H1 (cell line): ENCODE data around the gene UBQLN4. TPM values are rescaled to one million over a fixed set of nuclear protein-coding genes. Genes with fewer than 3 reads are reported as not detected.

Source experiments
- CTCF ChIA-PET: fragments of 300-600 bp; sonication (Branson Sonifier 250); formaldehyde crosslinking; loops from one replicate; lab custom pipeline; 2021; ENCODE audit not compliant: partially characterized antibody; lab: Charles Lee
- POLR2A ChIA-PET: fragments of 300-600 bp; sonication (Branson Sonifier 250); formaldehyde crosslinking; loops from one replicate; lab custom pipeline; 2021; ENCODE audit warnings: inconsistent platforms; ENCODE audit not compliant: partially characterized antibody; lab: Charles Lee
- DNase-seq, 2 experiments: peaks; one replicate each; pipeline versions ENCODE4 v3.0.0 to v3.0.0-alpha.2; 2010 to 2022; ENCODE audit warnings: low spot score in 2 of 2, low read depth in 1 of 2, mixed read lengths in 1 of 2
- FAIRE-seq: peaks from 2 replicates; lab custom pipeline; 2011; peaks lifted over from hg19 to GRCh38; lab: Jason Lieb, UNC
- H2AFZ ChIP-seq: 2 replicates; pipeline ENCODE4 v1.8.1; 2012; ENCODE audit warnings: low read length, inconsistent platforms
- H2AK5ac ChIP-seq: 2 replicates; pipeline ENCODE4 v1.6.1; 2013; ENCODE audit warnings: low read depth, low read length
- H2BK120ac ChIP-seq: replicated peaks from 2 replicates; pipeline ENCODE3; 2013; ENCODE audit warnings: low read depth, low read length, inconsistent platforms
- H2BK12ac ChIP-seq: 2 replicates; pipeline ENCODE4 v1.6.1; 2013; ENCODE audit warnings: low read depth, low read length
- H2BK15ac ChIP-seq: 2 replicates; pipeline ENCODE4 v1.6.1; 2013; ENCODE audit warnings: low read length
- H2BK20ac ChIP-seq: 2 replicates; pipeline ENCODE4 v1.6.1; 2013; ENCODE audit warnings: low read length
- H2BK5ac ChIP-seq: 2 replicates; pipeline ENCODE4 v1.6.1; 2013; ENCODE audit warnings: low read depth, low read length
- H3K14ac ChIP-seq: 2 replicates; pipeline ENCODE4 v1.6.1; 2013; ENCODE audit warnings: inconsistent platforms; ENCODE audit not compliant: insufficient read length
- H3K18ac ChIP-seq: 2 replicates; pipeline ENCODE4 v1.6.1; 2013; ENCODE audit warnings: low read length; ENCODE audit errors: extremely low read depth
- H3K23ac ChIP-seq: 2 replicates; pipeline ENCODE4 v1.6.1; 2013; ENCODE audit warnings: inconsistent platforms; ENCODE audit not compliant: insufficient read length
- H3K23me2 ChIP-seq: 2 replicates; pipeline ENCODE4 v1.6.1; 2013; ENCODE audit warnings: low read depth, low read length
- H3K27ac ChIP-seq: 2 replicates; pipeline ENCODE4 v1.6.1; 2011; ENCODE audit warnings: low read depth, low read length, inconsistent platforms
- H3K27me3 ChIP-seq, 4 experiments: replicated peaks in 1 of 4; 1 replicate in 1 of 4; 2 replicates in 3 of 4; pipeline versions ENCODE4 v1.6.1 to v1.8.1; 2011 to 2013; ENCODE audit warnings: low read length in 3 of 4, mild to moderate bottlenecking in 3 of 4, inconsistent platforms in 2 of 4, mixed read lengths in 2 of 4, moderate library complexity in 1 of 4; ENCODE audit not compliant: control insufficient read depth in 3 of 4, insufficient read depth in 3 of 4; ENCODE audit errors: extremely low read depth in 1 of 4
- H3K36me3 ChIP-seq, 4 experiments: 2 replicates each; pipeline versions ENCODE4 v1.6.1 to v1.8.1; 2011 to 2013; ENCODE audit warnings: mild to moderate bottlenecking in 4 of 4, low read length in 3 of 4, moderate library complexity in 2 of 4, control low read depth in 1 of 4, inconsistent platforms in 1 of 4; ENCODE audit not compliant: insufficient read depth in 4 of 4, control insufficient read depth in 2 of 4
- H3K4ac ChIP-seq: replicated peaks from 2 replicates; pipeline ENCODE3; 2013; ENCODE audit warnings: low read length, low read depth, mixed read lengths, inconsistent platforms; ENCODE audit not compliant: insufficient read length
- H3K4me1 ChIP-seq, 4 experiments: replicated peaks in 1 of 4; 1 replicate in 1 of 4; 2 replicates in 3 of 4; pipeline versions ENCODE4 v1.6.1 to v1.8.1; 2011 to 2013; ENCODE audit warnings: low read length in 3 of 4, inconsistent platforms in 2 of 4, mixed read lengths in 1 of 4; ENCODE audit not compliant: insufficient read depth in 4 of 4, control insufficient read depth in 3 of 4
- H3K4me2 ChIP-seq, 2 experiments: 2 replicates each; pipeline versions ENCODE4 v1.6.1 to v1.8.1; 2011 to 2013; ENCODE audit warnings: low read depth in 2 of 2, low read length in 2 of 2, control low read depth in 1 of 2, inconsistent platforms in 1 of 2, mild to moderate bottlenecking in 1 of 2; ENCODE audit not compliant: insufficient read depth in 1 of 2
- H3K4me3 ChIP-seq, 4 experiments: fragments of 200-600, 300-600 bp in 1 of 4; sonication (generic), shearing (Covaris generic), sonication (Bioruptor Twin) in 1 of 4; 2 replicates each; pipeline versions ENCODE4 v1.5.1 to v1.8.1; 2011 to 2016; ENCODE audit warnings: low read length in 4 of 4, low read depth in 3 of 4, control low read depth in 2 of 4, inconsistent platforms in 2 of 4, mild to moderate bottlenecking in 2 of 4, mixed read lengths in 1 of 4, moderate library complexity in 1 of 4; ENCODE audit not compliant: insufficient read depth in 2 of 4; ENCODE audit errors: extremely low read depth in 1 of 4
- H3K56ac ChIP-seq: replicated peaks from 2 replicates; pipeline ENCODE3; 2013; ENCODE audit warnings: low read depth, mild to moderate bottlenecking, mixed read lengths, low read length, inconsistent platforms; ENCODE audit not compliant: insufficient read length
- H3K79me1 ChIP-seq: 2 replicates; pipeline ENCODE4 v1.6.1; 2013; ENCODE audit warnings: low read depth, low read length, control low read depth
- H3K79me2 ChIP-seq, 2 experiments: 2 replicates each; pipeline versions ENCODE4 v1.6.1 to v1.8.1; 2012 to 2013; ENCODE audit warnings: low read length in 2 of 2, mild to moderate bottlenecking in 2 of 2, inconsistent platforms in 1 of 2; ENCODE audit not compliant: insufficient read depth in 2 of 2, control insufficient read depth in 1 of 2
- H3K9ac ChIP-seq, 4 experiments: replicated peaks in 1 of 4; 1 replicate in 1 of 4; 2 replicates in 3 of 4; pipeline versions ENCODE4 v1.6.1 to v1.8.1; 2011 to 2013; ENCODE audit warnings: low read depth in 3 of 4, low read length in 3 of 4, control low read depth in 2 of 4, mild to moderate bottlenecking in 2 of 4, moderate library complexity in 2 of 4, inconsistent platforms in 1 of 4; ENCODE audit errors: extremely low read depth in 1 of 4
- H3K9me3 ChIP-seq, 2 experiments: 2 replicates each; pipeline versions ENCODE4 v1.6.1 to v1.8.1; 2012 to 2013; ENCODE audit warnings: mild to moderate bottlenecking in 2 of 2, moderate library complexity in 2 of 2, control low read depth in 1 of 2, inconsistent platforms in 1 of 2, low read depth in 1 of 2, low read length in 1 of 2, mixed read lengths in 1 of 2; ENCODE audit not compliant: insufficient read depth in 2 of 2
- H4K20me1 ChIP-seq, 2 experiments: replicated peaks in 1 of 2; 2 replicates each; pipeline versions ENCODE3 to v1.8.1; 2011 to 2013; ENCODE audit warnings: inconsistent platforms in 2 of 2, low read length in 2 of 2, mild to moderate bottlenecking in 1 of 2; ENCODE audit not compliant: insufficient read depth in 2 of 2, control insufficient read depth in 1 of 2
- H4K5ac ChIP-seq: 2 replicates; pipeline ENCODE4 v1.6.1; 2013; ENCODE audit warnings: low read length, low read depth, mixed read lengths, inconsistent platforms; ENCODE audit not compliant: insufficient read length
- H4K8ac ChIP-seq: 2 replicates; pipeline ENCODE4 v1.8.0; 2013; ENCODE audit warnings: mild to moderate bottlenecking, moderate library complexity, low read length, inconsistent platforms; ENCODE audit not compliant: insufficient read depth; ENCODE audit errors: extremely low read depth
- H4K91ac ChIP-seq: replicated peaks from 2 replicates; pipeline ENCODE3; 2013; ENCODE audit warnings: low read length, mixed read lengths, inconsistent platforms; ENCODE audit not compliant: insufficient read length
- E2F6 ChIP-seq: IDR thresholded peaks from 2 replicates; pipeline ENCODE4 v1.6.1; 2012; ENCODE audit warnings: inconsistent platforms
- SP4 ChIP-seq: IDR thresholded peaks from 2 replicates; pipeline ENCODE4 v1.6.1; 2012; ENCODE audit warnings: low read length, inconsistent platforms
- WGBS, 2 experiments: shearing (Covaris generic) in 1 of 2; methylation state at CpG; one replicate each; pipeline versions ENCODE4 v1.1.6 to v1.1.7; 2013 to 2015; ENCODE audit warnings: low lambda C conversion rate in 2 of 2, mixed read lengths in 2 of 2, inconsistent platforms in 1 of 2, low coverage in 1 of 2, missing lambda C conversion rate in 1 of 2; ENCODE audit not compliant: insufficient replicate concordance in 2 of 2, insufficient coverage in 1 of 2, insufficient read length in 1 of 2; ENCODE audit errors: extremely low coverage in 1 of 2, missing lambda C conversion rate in 1 of 2; 5-methylcytosine and 5-hydroxymethylcytosine counted together
- polyA plus RNA-seq, 7 experiments: library from polyadenylated mRNA; depleted of rRNA in 3 of 7; stranded (reverse) in 5 of 7; unstranded in 2 of 7; fragments of >200 nt in 5 of 7; fragments of 200-250 nt in 2 of 7; gene quantifications; 1 replicate in 5 of 7; 2 replicates in 1 of 7; 4 replicates in 1 of 7; pipeline versions ENCODE4 v1.2.1 to v1.2.3, GENCODE V29; 2011 to 2013; ENCODE audit warnings: missing spikeins in 2 of 7, mixed read lengths in 2 of 7
- total RNA-seq: library from RNA; stranded (reverse); fragmentation: NEBNext Ultra II Directional; extraction: Animal tissue kit (Norgen Biotek cat#: 25700); gene quantifications from 2 replicates; pipeline ENCODE4 v1.2.1, GENCODE V29; 2021

UBQLN4 gene
- total and polyA plus RNA-seq, 2 of the 8 experiments (the other 6 are each of a cell fraction or from before 2014, with no cell fraction given) = 37.7 to 52.0 TPM

- Histone ChIP-seq H3K79me2 (peaks cover 0 to 5% of the 10 kb centered on the region in 2 experiments; a peak in 1 of 4 replicates), H3K36me3 (peaks cover 0 to 4% (median under 1%) of the 10 kb centered on the region in 4 experiments; a peak in 2 of 8 replicates)
- TF ChIP-seq E2F6 = no peak
- TF ChIP-seq SP4 = no peak
These were observed 42.4 kb upstream of the UBQLN4 start for GRCh38 chr1:156095906-156096508.

More at GRCh38 chr1:156095906-156096508, 42.4 kb upstream of the UBQLN4 start:
- H3K14ac ChIP-seq = no peak overlapping the region
- ChIA-PET CTCF (interaction anchor here (0.6 to 29.5 kb wide), 37 partner anchors 9 to 290 kb away, joined by 3 to 1994 read pairs (median 4); partner anchors contain the start of genes LMNA, MEX3A, PAQR6 and PMF1), POLR2A (interaction anchor here (0.7 to 29.6 kb wide), 10 partner anchors 11 to 187 kb away, joined by 3 to 763 read pairs (median 4); partner anchors contain the start of genes LMNA, MEX3A, PMF1 and SMG5)
- DNase-seq (no peak), FAIRE-seq (no peak)
- no peak overlapping the region for H4K8ac ChIP-seq
- no peaks in the 10 kb centered on the region for H3K27me3 ChIP-seq
- H3K9me3 ChIP-seq = no peaks in the 10 kb centered on the region
- no peak overlapping the region for H2BK120ac ChIP-seq
- H3K23ac ChIP-seq = no peak overlapping the region
- H4K20me1 ChIP-seq = peaks cover 2 to 11% of the 10 kb centered on the region in 2 experiments
- WGBS, 2 experiments = 92% methylated on average over 3 of the region's 3 CpGs; no CpG with 5 or more reads in 1 of the 2 experiments
- no peak overlapping the region for H3K4me3 ChIP-seq
- H2AK5ac ChIP-seq = no peak overlapping the region
- H2BK15ac ChIP-seq = 0 out of 2 replicates have a peak overlapping the region, but pooled peaks have one; percentile 10
- no peak overlapping the region for H2BK5ac ChIP-seq
- H3K79me1 ChIP-seq = no peaks in the 10 kb centered on the region
- no peaks in the 10 kb centered on the region for H3K23me2 ChIP-seq
- H3K4me2 ChIP-seq = no peak overlapping the region
- H4K91ac ChIP-seq = no peak overlapping the region
- no peak overlapping the region for H3K56ac ChIP-seq
- no peak overlapping the region for H4K5ac ChIP-seq
- H3K4ac ChIP-seq = no peak overlapping the region
- no peak overlapping the region for H2AFZ ChIP-seq
- H2BK20ac ChIP-seq = no peak overlapping the region
- H3K4me1 ChIP-seq = peaks cover 0 to 10% (median 3%) of the 10 kb centered on the region in 4 experiments; a peak in 3 of 7 replicates
- no peak overlapping the region for H3K9ac ChIP-seq
- no peak overlapping the region for H3K18ac ChIP-seq
- no peak overlapping the region for H3K27ac ChIP-seq
- H2BK12ac ChIP-seq = peak overlapping the region; percentile 22; the same call in 1 of the 2 replicates
